Sigmoid colon (tissue), 7 donors: ENCODE measurements around the gene CYB5R3. TPM values are rescaled to one million over a fixed set of nuclear protein-coding genes. Genes with fewer than 3 reads are reported as not detected.
A peak's percentile ranks its signal among the peaks of the same experiment; 100 is the strongest.

Source experiments
- DNase-seq: peaks from one replicate; pipeline ENCODE4 v3.0.0-alpha.2; 2019
- H3K27ac ChIP-seq, 4 donors: fragments of 200-600 bp; sonication (generic); one replicate each; pipeline ENCODE4 v1.5.1; 2016 to 2019; ENCODE audit warnings: mild to moderate bottlenecking in 1 of 4
- H3K27me3 ChIP-seq, 3 donors: fragments of 200-600 bp; sonication (generic); one replicate each; pipeline ENCODE4 v1.5.1; 2019; ENCODE audit warnings: mild to moderate bottlenecking in 1 of 3
- H3K36me3 ChIP-seq, 4 donors: fragments of 200-600 bp; sonication (generic); one replicate each; pipeline ENCODE4 v1.5.1; 2016 to 2019
- H3K4me1 ChIP-seq, 4 donors: fragments of 200-600 bp; sonication (generic); one replicate each; pipeline ENCODE4 v1.5.1; 2017 to 2019
- H3K4me3 ChIP-seq, 4 donors: fragments of 200-600 bp; sonication (generic); one replicate each; pipeline ENCODE4 v1.5.1; 2017 to 2019; ENCODE audit warnings: mild to moderate bottlenecking in 2 of 4, moderate library complexity in 1 of 4
- H3K9me3 ChIP-seq, 4 donors: fragments of 200-600 bp in 3 of 4; sonication (generic) in 3 of 4; one replicate each; pipeline versions ENCODE4 v1.5.1 to v1.6.1; 2013 to 2019
- EP300 ChIP-seq, 4 donors: sonication (generic); formaldehyde crosslinking; IDR thresholded peaks; one replicate each; pipeline ENCODE4 v1.6.1; 2017; ENCODE audit warnings: antibody characterized with exemption in 4 of 4
- POLR2A ChIP-seq, 2 donors: fragments of 450-650 bp; IDR thresholded peaks; one replicate each; pipeline ENCODE4 v1.6.1; 2016; ENCODE audit warnings: antibody characterized with exemption in 2 of 2, mild to moderate bottlenecking in 2 of 2, moderate library complexity in 2 of 2
- POLR2AphosphoS5 ChIP-seq, 4 donors: sonication (generic); formaldehyde crosslinking; IDR thresholded peaks; one replicate each; pipeline ENCODE4 v1.6.1; 2017; ENCODE audit warnings: antibody characterized with exemption in 4 of 4
- WGBS, 2 donors: extraction: QIAGEN DNeasy Blood & Tissue Kit; methylation state at CpG; one replicate each; pipeline ENCODE4 v1.1.7; 2013; 5-methylcytosine and 5-hydroxymethylcytosine counted together
- intact Hi-C: fragments of 100-400 bp; cut with DNase I; formaldehyde crosslinking; loops from one replicate; pipeline ENCODE4 v1.15.1; 2023
- polyA plus RNA-seq, 3 donors: library from polyadenylated mRNA; stranded (reverse); fragments of 200-250 nt; gene quantifications; one replicate each; pipeline ENCODE4 v1.2.3, GENCODE V29; 2013
- total RNA-seq, 4 donors: library from RNA; depleted of rRNA; stranded (reverse); fragments of >200 nt; gene quantifications; one replicate each; pipeline ENCODE4 v1.1.0, GENCODE V29; 2016
- TF ChIP-seq, protein P1 (sequence below), 4 experiments: fragments of 450-650 bp in 3 of 4; fragments of 200-600 bp in 1 of 4; IDR thresholded peaks; one replicate each; pipeline ENCODE4 v1.5.1; 2016 to 2019; ENCODE audit warnings: antibody characterized with exemption in 4 of 4, mild to moderate bottlenecking in 3 of 4, moderate library complexity in 2 of 4
- donor health status: healthy with polysubstance abuse.
- donor health status: Bipolar disorder and iron deficiency.
- donor health status: healthy.

CYB5R3 gene
- total and polyA plus RNA-seq, 7 donors = 44.9 to 158 (median 78.7) TPM

DNA sequence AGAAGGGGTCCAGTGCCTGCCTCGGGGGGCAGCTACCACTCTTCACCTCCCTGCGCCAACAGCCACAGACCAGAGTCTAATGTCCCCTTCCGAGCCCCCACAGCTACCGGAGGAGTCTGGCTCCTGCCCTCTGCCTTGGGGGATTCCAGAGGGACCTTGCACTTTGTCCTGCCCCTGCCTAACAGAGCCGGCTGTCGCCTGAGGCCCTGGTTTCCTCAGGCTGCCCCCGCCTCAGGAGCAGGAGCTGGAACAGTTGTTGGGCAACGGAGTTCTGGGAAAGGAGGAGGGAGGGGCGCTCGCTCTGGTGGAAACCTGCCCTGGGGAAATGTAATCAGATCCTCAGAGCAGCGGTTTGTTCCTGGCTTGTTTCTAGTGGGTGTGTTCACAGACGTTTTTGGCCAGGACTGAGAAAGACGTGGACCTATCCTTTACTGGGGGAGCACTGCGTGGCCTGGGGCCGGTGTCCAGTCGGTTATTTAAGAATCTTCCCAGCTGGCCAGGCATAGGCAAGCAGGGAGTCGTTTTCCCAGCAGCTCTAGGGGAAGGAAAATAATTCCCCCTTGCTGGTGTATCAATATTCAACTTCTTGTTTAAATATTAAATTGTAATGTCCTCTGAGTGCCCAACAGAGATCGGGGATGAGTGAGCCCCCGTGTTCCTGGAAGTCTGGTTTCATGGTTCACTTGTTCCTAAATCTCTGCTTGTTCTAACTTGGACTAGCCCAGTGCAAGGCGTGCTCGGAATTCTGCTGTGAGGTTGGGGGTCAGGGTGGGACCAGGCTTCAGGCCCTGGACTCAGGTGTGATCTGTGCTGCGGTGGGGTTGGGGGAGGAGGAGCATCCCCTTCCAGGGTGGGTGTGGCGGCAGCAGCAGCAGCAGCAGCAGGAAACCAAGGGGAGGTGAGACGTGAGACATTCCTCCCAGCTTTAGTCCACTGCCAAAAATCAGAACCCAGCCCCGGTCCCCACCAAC, 39.3 kb upstream of the CYB5R3 start:
- TF ChIP-seq, protein P1, sequence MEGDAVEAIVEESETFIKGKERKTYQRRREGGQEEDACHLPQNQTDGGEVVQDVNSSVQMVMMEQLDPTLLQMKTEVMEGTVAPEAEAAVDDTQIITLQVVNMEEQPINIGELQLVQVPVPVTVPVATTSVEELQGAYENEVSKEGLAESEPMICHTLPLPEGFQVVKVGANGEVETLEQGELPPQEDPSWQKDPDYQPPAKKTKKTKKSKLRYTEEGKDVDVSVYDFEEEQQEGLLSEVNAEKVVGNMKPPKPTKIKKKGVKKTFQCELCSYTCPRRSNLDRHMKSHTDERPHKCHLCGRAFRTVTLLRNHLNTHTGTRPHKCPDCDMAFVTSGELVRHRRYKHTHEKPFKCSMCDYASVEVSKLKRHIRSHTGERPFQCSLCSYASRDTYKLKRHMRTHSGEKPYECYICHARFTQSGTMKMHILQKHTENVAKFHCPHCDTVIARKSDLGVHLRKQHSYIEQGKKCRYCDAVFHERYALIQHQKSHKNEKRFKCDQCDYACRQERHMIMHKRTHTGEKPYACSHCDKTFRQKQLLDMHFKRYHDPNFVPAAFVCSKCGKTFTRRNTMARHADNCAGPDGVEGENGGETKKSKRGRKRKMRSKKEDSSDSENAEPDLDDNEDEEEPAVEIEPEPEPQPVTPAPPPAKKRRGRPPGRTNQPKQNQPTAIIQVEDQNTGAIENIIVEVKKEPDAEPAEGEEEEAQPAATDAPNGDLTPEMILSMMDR (IDR thresholded peaks at IDR 0.05) = no peak
- TF ChIP-seq EP300 (IDR thresholded peaks at IDR 0.05) (peak in 3 of 4 donors; percentile 65 to 91 (median 82)), POLR2AphosphoS5 (IDR thresholded peaks at IDR 0.05) (peak; percentile 80 to 95 (median 85)), POLR2A (IDR thresholded peaks at IDR 0.05) (peak; percentile 32)
- WGBS, 2 donors = 25 to 52% methylated on average over 25 of the region's 25 CpGs
- peaks cover 0 to 80% (median 76%) of the 10 kb centered on the region in 4 donors for H3K4me1 ChIP-seq
- DNase-seq = peak; percentile 98
- intact Hi-C loops = no loop called here
- no peak overlapping the region for H3K4me3 ChIP-seq
- peak overlapping the region; percentile 88 to 97 (median 94) for H3K27ac ChIP-seq
- no peaks in the 10 kb centered on the region for H3K27me3 ChIP-seq
- H3K9me3 ChIP-seq = no peaks in the 10 kb centered on the region
- peaks cover 0 to 13% (median 3%) of the 10 kb centered on the region in 4 donors for H3K36me3 ChIP-seq

DNA sequence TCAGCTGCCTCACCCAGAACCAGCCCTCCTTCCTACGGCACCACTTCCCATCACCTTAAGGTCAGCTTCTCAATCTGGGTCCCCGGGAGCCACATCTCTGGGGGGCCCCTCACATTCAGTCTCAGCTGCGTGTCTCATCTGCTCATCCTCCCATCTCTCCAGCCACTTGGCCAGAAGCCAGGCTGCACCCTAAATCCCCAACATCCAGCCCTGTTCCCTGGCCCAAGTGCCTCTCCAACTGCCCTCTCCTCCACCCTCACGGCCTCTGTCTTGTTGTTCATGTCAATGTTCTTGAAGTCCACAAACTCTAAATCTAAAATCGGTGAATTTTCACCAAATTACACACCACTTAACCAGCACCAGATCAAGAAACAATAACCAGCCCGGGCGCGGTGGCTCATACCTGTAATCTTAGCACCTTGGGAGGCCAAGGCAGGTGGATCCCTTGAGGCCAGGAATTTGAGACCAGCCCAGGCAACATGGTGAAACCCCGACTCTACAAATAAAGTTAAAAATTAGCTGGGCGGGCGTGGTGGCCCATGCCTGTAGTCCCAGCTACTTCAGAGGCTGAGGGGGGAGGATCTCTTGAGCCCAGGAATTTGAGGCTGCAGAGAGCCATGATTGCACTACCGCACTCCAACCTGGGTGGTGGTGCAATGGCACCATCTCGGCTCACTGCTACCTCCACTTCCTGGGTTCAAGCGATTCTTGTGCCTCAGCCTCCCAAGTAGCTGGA, 37.7 kb upstream of the CYB5R3 start:
- peaks cover 0 to 91% (median 88%) of the 10 kb centered on the region in 4 donors for H3K4me1 ChIP-seq
- WGBS, 2 donors = 78 to 88% methylated on average over 14 of the region's 14 CpGs
- intact Hi-C loops = no loop called here
- no peak for DNase-seq
- peak overlapping the region; percentile 88 to 97 (median 94) for H3K27ac ChIP-seq
- H3K9me3 ChIP-seq = no peaks in the 10 kb centered on the region
- H3K36me3 ChIP-seq = no peaks in the 10 kb centered on the region
- no peaks in the 10 kb centered on the region for H3K27me3 ChIP-seq
- TF ChIP-seq POLR2AphosphoS5 (IDR thresholded peaks at IDR 0.05) (no peak), POLR2A (IDR thresholded peaks at IDR 0.05) (no peak), EP300 (IDR thresholded peaks at IDR 0.05) (no peak)
- TF ChIP-seq, protein P1 (IDR thresholded peaks at IDR 0.05) = no peak
- H3K4me3 ChIP-seq = no peak overlapping the region

DNA sequence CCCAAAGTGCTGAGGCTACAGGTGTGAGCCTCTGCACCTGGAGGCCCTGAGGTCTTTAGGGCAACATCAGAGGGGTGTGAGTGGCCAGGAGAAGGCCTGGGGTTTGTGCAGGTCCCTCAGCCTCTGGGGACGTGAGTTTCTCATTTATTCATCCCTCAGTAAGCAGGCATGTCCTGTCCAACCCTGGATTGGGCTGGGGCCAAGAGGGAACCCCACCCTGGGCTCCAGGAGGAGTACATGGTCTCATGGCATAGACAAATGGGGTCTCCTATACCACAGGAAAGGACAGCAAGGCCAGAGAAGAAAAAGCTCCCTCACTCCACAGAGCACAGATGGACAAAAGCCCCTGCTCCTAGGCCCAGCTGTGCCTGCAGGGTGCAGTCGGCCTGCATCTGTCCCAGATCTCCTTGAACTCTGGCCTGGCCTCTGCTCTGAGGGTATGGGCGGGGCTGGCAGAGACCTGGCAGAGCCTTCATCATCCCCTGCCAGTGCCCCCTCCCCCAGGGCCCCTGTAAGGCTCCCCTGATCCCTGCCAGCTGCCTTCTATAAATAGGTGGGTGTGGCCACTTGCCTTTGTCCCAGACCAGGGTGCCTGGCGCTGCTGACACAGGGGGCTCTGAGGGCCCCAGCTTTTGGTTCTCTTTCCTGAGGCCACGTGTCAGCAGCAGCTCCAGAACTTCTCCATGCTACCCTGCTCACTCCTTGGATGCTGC, 36.9 kb upstream of the CYB5R3 start:
- Histone ChIP-seq H3K27me3 (no peaks in the 10 kb centered on the region), H3K4me1 (peaks cover 0 to 87% (median 84%) of the 10 kb centered on the region in 4 donors), H3K27ac (peak overlapping the region; percentile 88 to 97 (median 94)), H3K4me3 (no peak overlapping the region), H3K9me3 (no peaks in the 10 kb centered on the region), H3K36me3 (no peaks in the 10 kb centered on the region)
- TF ChIP-seq POLR2AphosphoS5 (IDR thresholded peaks at IDR 0.05) (peak in 1 of 4 donors; percentile 22), EP300 (IDR thresholded peaks at IDR 0.05) (no peak)
- WGBS, 2 donors = 17 to 44% methylated on average over 5 of the region's 5 CpGs
- intact Hi-C loops = no loop called here
- peak; percentile 83 for DNase-seq

DNA sequence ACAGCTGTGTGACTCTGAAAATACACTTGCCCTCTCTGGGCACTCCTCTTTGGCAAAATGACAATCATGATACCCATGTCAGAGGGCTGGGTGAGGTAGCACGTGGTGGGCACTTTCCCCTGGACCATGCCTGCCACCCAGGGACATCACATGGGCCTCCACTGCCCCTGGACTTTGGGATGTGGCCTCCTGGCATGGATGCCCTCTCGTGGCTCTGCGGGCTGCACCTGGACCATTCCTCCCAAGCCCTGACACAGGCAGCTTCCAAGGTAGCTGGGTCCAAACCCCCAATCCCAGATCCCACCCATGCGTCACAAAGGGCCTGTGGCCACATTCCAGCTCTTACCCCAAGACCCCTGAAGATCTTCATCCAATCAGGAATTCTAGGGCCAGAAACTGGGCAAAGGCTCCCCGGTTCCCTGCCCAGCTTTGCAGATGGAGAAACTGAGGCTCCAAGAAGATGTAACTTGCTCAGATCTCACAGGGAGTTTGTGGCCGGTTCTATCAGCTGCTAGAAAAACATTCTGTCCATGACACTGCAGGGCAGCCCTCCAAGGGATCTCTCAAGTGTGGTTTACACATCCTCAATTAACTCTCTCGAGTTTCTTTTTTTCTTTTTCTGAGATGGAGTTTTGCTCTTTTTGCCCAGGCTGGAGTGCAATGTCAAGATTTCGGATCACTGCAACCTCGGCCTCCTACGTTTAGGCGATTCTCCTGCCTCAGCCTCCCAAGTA, 35.4 kb upstream of the CYB5R3 start:
- intact Hi-C loops = no loop called here
- WGBS, 2 donors = 75 to 85% methylated on average over 11 of the region's 11 CpGs
- Histone ChIP-seq H3K27ac (peak overlapping the region; percentile 88 to 97 (median 94)), H3K36me3 (no peaks in the 10 kb centered on the region), H3K4me3 (no peak overlapping the region), H3K9me3 (no peaks in the 10 kb centered on the region), H3K27me3 (no peaks in the 10 kb centered on the region), H3K4me1 (peaks cover 0 to 93% (median 82%) of the 10 kb centered on the region in 4 donors)
- DNase-seq = peak; percentile 87
- TF ChIP-seq POLR2AphosphoS5 (IDR thresholded peaks at IDR 0.05) = no peak
- TF ChIP-seq, protein P1 (IDR thresholded peaks at IDR 0.05) = no peak
- TF ChIP-seq EP300 (IDR thresholded peaks at IDR 0.05) = no peak
- no peak for TF ChIP-seq POLR2A (IDR thresholded peaks at IDR 0.05)
